Hippocampal formation (tissue), 2 donors: ENCODE results near the gene RGS8.
A peak's percentile ranks its signal among the peaks of the same experiment; 100 is the strongest.
"Not testable (repeated sequence)": the region's sequence is repeated elsewhere in the genome, so short reads cannot be mapped to it uniquely, and the experiment has no call there.

Source experiments
- DNase-seq, 2 donors: peaks; one replicate each; lab custom pipeline; 2025; lab: John Stamatoyannopoulos, UW

Gene RGS8

DNA sequence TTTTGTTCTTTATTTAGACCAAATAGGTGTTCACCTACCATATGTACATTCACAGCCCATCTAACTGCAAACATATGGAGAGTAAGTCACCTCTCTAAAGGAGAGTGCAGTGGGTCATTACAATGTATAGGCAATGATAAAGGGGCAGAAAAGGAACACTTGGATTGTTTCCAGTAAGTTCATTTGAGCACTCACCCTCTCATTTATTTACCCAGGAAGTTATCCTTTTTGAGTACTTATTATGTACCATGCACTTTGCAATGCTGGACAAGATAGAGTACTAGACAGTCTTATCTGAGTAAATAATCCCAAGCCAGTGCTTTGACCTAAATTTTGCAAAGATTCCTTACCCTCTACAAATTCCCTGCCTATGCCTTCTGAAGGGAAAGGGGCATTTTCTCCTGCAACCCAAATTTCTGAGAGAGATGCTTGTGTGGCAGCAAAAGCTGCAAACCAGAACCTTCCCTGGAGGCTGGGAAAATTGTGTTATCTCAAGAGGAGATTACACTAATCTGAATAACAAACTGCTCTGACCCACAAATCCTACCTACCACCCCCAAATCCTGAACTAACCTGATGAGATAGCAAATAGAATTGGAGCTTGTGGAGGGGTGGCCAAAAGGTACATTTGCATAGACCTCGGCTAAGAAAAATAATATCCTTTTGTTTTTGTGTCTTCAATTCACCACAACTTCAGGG lies 18.6 kb upstream of the RGS8 start:
- DNase-seq = no peak

DNA sequence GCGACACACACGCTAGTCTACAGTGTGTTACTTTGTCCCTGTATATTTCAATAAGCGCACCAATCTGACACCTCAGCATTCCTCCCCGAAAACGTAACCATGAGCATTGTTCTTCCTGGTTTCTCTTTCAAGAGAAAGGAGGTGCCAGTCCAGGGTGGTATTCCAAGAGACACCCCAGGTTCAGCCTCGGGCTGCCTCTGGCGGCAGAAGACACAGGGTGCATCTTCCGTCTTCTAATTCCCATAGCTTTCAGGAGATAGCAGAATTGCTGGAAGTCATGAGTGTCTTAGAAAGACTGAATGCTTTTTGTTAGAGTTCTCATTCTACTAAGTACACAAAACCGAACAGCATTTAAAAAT lies 15.9 kb upstream of the RGS8 start:
- DNase-seq = no peak

DNA sequence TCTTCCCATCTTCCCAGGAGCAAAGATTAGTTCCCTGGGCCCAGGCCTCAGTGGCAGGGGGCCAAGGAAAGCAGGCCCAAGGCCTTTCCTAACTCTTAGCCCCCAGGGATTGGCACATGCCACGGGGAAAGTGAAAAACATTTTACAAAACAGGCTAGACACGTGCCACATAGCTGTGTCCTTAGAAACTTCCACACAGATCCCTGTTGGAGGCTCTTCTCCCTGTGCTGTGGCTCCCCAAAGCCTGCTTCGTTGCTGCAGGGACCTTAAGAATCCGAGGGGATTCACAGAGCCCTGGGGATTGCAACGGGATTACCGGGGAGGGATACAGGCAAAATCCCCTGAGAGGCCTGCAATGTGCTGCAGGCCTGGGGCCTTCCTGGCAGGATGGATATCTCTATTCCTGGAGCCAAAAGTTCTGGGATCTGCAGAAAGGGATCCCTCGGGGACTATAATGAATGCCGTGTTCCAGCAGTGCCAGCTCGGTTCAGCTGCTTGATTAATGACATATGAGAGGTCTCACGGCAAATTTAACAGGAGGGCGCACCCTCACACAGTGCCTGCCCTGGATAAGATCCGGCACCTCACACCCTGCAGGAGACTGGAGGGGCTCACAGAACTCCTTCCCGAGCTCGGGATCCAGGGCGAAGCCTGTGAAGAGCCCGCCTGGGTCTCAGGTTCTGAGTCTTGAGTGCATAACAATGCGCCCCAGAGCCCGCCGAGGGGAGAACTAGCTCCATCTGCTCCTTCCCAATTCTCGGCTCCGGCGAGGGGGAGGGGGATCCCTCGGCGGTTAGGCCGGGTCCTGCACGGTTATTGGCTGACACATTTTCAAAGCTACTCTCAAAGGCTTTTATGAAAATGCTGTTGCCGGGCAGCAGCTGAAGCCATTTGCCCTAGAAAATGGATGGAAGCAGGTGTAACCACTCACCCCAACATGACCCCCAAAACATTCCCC lies 15.3 kb upstream of the RGS8 start:
- peak in 1 of 2 donors; percentile 2 for DNase-seq

DNA sequence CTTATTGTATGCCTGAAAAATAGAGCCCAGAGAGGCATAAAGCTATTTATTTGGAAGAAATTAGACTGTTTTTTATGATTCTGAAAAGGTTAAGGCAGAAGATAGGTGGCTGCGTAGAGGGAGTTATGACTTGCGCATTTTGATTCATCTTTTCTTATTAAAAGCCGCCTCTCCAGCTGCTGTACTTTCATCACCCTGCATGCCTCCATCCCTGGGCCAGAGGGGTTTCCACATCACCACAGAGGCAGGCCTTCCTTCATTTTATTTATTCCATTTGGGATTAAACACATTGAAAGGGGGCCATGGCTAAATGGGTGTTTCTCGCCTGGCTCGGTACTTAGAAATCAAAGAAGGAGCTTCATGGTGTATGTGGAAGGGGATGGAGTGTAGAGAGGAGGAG lies 14.6 kb upstream of the RGS8 start:
- DNase-seq = no peak

DNA sequence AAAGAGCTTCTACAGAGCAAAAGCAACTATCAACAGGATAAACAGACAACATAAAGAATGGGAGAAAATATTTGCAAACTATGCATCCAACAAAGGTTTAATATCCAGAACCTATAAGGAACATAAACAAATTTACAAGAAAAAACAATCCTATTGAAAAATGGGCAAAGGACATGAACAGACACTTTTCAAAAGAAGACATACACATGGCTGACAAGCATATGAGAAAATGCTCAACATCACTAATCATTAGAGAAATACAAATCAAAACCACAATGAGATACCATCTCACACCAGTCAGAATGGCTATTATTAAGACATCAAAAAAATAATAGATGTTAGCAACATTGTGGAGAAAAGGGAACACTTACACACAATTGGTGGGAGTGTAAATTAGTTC lies 8.8 kb upstream of the RGS8 start:
- not testable (repeated sequence) for DNase-seq

DNA sequence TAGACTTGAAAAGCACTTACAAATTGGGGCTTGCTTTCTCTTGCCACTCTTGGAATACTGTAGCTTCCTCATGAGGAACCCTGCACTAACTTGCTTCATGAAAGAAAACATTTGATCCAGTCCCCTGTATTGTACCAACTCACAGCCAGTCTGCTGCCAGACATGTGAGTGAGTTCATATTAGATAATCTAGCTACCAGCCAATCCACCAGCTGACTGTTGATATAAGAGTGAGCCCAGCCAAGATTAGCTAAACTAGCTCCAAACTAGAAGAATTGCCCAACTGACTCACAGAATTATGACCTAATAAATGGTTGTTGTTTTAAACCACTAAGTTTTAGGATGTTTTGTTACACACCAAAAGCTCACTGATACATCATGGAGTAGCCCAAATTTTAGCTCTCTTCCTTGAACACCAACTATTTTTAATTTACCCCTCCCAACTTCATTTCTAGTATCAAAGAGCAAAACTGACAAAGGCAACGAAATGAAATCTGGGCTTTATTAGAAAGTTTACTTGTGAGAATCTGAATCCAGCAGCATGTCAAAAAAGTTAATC lies 6.6 kb upstream of the RGS8 start:
- no peak for DNase-seq

DNA sequence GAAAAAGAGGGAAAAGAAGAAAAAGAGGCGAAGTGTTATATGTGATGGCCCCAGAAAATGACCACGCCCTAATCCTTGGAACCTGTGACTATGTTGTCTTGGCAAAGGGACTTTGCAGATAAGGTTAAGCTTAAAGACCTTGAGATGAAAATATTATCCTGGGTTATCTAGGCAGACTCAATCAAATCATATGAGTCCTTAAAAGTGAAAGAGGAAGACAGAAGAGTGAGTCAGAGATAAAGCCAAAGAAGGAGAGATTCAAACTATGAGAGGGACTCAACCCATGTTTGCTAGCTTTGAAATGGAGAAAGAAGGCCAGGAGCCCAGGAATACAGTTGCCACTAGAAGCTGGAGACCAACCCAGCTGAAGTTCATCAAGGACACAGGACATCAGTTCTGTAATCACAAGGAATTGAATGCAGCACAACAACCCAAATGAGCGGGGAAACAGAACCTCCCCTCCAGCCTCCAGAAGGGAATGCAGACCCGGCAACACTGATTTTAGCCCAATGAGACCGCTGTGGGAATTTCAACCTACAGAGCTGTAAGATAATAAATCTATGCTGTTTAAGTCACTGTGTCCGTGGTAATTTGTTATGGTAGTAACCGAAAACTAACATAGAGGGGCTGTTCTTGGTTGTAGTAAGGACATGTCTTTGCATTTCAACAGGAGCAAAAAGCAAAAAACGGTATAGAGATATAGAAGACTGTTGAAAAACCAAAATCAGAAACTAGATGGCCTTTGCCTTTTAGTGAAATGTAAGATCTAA lies 4.2 kb upstream of the RGS8 start:
- no peak for DNase-seq

DNA sequence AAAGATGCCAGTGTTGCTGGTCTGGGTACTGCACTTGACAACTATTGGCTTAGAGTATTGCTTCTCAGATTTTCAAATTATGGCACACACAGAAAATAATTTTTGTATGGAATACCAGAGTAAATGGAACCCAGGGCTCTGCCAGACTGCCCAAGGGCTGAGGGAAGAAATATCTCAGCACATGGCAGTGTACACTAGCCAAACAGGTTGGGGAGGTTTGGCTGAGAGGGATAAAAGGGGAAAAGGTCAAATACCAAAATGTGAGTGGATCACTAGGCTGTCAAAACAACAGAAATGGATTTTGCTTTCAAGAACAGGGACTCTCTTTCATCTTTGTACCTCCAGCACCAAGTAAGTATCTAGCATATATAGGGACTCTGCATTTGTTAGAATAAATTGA lies 3.0 kb upstream of the RGS8 start:
- no peak for DNase-seq

DNA sequence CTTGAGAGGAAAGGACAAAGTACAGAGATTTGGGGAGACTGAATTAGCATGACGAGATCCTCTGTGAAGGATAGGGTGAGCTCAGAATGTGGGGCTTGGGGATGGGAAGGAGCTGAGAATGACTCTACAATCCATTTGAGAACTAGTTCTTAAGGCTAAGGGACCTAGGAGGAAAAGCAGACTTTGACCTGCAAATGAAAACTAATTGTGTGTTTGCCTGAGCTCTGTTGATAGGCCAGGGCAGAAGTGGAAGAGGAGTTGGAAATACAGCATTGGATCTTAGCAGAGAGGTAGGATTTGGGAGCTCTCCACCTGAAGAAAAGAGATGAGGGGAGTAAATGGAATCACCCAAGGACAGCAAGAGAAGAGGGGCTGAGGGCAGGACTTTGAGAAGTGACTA lies 2.1 kb upstream of the RGS8 start:
- DNase-seq = no peak

DNA sequence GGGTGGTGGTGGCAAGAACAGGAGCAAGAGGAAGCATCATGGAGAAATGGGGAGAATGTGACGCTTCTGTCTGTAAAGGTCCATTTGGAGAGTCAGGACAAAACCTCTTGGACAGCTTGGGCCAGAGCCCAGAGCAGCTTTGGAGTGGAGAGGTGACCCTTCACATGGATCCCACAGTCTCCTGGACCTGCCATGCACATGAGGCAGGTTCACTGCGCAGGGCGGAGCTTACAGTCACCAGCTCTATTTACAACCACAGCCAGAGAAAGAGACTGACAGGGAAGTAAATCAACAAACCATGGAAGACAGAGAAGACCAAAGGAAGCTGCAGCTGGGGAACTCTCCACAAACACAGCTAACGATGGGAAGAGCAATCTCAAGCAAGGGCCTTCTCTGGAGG lies 828 bp upstream of the RGS8 start:
- no peak for DNase-seq

DNA sequence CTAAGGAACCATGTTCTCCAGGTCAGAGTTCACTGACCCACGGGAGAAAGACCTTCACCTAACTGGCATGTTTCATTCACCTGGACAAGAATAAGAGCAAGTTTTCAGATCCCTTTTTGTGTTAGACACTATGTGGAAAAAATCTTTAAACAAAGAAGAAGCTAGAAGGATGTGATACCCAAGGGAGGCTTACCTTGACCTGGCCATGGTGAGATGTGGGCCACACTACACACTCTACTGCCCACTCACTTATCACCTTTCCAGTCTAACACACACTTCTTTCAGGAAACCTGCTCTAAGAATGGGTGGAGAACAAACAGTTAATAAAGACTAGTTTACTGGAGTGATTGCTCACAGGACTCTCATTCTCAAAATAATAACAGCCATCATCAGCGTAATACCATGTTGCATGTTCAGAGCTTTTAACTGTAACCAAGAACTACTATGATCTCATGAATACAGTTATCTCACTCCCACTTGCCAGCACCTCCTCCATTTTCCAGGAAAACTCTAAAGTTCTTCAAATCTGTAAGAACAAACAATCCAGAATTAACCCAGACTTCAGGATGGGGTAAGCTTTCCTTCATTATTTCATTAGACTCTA lies 1.4 kb downstream of the RGS8 start:
- no peak for DNase-seq

DNA sequence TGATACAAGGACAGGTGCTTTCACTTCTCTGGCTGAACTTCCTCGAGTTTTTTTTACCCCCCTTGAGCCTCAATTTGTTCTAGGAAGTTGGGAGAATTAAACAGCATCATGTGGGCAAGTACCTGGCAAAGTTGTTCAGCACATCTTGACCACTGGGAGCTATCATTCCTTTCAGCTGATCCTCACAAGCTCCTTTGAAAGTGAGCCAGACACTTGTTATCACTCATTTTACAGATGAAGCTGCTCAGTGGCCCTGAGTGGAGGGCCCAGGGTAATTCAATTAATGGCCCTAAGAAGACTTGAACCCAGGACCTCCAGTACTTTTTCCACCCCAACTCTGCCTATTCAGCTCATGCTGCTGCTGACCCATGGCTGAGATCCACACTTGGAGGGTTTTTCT lies 2.0 kb downstream of the RGS8 start:
- DNase-seq = no peak

DNA sequence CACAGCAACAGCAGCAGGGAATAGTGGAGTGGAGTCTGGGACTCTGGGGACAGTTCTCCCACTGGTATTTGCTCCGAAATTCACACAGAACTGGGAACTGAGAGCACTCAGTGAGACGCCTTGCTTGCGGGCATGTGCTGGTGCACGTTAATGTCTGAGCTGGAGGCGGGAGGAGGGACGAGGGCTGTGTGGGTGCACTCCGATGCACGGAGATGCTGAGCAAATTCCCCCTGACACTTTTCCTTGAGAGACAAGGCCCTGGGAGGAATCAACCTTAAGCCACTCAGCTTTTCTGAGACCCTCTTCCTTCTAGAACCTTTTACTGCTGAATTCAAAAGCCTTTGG lies 2.8 kb downstream of the RGS8 start:
- no peak for DNase-seq

DNA sequence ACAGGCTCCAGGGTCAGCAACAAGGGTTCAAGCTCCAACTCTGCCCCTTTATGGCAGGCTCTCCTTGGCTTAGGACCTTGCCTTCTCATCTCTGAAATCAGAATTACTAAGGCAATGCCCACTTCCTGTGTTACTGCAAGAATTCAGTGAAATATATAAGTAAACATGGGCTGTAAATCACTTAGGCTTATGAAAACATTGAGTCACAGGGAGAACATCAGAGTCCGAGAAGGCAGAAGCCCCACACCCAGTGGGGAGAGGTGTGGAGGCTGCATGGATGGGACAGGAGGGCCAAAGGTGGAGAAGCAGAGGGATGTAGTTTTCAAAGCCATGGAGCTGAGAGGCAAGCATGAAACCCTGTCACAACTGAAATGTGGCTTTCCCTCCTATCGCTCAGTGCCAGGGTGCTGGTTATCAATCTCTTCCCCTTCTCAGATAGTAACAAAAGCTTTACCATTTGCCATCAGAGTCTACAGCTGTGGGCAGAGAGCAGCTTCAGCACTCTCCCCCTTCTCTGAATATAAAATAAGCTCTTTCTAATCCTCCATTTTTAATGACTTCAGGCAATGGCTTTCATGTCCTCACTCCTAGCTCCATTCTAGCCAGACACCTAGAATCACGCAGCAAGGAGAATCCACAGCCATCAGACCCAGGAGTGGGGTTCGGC lies 3.4 kb downstream of the RGS8 start:
- DNase-seq = no peak

DNA sequence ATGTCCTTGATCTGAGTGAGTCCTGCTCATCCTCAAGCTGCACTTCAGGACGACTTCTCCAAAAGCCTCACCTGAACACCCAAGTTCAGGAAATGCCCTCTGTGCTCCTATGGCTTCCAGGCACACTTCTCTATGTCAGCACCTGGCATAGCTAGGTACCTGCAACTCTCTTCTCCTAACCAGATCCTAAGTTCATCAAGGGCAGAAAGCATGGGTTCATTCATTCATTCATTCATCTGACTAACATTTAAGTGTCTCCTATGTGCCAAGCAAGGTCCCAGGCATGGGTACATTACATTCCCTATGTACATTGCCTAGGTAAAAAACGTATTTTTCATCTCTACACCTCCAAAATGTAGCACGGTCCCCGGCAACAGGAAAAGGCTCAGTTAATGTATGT lies 4.0 kb downstream of the RGS8 start:
- no peak for DNase-seq

DNA sequence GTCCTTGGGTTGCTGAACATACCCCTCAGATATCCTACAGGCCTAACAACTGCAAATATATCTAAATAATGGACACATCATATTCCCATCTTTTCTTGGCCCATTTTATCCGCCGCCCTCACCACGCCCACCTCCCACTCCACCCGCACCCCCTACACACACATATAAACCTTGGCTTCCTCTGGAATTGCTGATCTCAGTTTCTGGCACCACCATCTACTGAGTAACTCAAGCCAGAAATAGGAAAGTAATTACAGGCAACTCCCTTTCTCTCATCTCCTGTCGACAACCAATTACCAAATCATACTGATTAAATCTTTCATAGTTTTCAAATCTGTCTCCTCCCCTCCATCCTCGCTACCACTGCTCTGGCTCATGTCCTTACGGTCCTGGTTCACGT lies 4.7 kb downstream of the RGS8 start:
- no peak for DNase-seq

DNA sequence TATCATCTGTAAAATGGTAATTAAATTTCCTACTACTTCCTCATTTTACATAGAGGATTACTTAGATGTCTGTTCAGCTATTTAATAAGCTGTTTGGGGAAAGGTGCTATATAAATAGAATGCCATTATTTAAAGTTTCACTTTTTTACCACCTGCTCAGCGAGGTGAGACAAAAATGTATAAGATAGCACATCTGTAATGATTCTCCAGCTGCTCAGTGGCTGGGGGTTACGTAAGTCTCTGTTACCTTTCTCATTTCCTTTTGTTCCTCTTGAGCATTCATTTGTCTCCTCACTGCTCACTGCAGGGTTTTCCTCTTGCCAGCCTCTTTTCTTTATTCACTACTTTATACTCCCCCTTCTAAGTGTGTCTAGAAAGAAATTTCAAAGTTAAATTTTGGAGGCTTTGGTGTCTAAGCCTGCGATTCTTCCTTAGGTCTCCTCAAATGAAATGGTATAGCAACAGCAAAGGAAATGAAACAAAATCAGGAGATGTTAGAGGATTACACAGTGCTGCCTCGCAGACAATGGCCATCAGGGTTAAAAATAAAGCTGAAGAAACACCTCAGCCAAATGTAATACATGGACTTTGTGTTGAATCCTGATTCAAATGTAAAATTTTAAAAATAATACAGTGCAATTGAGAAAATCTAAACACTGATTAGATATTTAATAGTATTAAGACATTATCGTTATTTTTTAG lies 6.8 kb downstream of the RGS8 start:
- no peak for DNase-seq

DNA sequence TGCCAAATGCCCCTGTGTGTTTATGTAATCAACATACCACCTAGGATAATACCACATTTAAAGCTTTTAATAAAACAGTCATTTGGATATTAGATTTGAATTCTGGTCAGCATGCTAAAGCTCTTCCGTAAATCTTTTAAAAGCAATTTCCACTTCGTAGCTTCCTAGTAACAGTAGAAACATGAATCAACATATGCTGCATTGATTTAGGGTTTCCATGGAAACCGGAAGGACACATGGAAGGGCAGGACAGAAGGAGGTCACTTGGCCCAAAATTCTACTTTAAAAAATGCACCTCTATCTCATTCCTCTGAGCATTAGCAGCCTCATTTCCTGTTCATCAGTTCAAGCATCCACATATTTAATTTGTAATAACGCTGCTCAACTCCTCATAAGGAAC lies 8.1 kb downstream of the RGS8 start:
- DNase-seq = no peak

DNA sequence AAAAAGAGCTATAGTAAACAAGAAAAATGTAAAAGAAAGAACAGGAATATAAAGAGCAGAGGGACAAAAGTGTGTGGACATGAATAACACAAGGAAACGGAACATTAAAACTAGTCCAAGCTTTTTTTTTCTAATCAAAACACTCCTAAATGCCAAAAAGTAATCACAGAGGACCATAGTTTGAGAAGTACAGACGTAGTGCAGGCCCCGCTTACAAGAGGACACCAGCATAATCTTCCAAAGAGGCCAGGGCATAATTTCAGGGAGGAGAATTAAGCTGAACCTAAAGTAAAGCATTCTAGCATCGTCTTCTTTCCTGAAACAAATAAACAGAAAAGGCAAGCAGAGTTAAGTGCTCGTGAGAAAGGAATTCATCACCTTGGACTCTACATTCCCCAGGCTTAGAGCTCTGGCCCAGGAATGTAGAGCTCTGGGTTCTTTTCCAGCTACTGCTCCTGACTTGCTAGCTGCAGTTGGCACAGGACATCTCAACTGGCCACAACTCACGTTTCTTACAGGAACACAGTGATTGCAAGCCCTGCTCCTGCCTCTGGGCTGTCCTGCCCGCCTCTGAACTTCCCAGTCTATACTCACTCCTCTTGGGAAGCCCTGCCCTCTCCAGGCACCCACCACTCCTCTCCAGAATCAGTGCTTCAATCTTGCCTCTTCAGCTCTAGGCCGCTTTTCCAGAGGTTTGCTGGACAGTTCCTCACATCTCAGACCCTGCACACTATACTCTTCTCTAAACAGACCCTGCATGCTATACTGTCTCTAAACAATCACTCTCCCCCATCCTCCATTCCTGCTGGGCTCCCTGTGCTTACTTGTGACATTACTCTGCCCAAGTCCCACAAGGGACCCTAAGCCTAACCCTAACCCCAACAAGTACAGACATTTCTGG lies 9.8 kb downstream of the RGS8 start:
- no peak for DNase-seq

DNA sequence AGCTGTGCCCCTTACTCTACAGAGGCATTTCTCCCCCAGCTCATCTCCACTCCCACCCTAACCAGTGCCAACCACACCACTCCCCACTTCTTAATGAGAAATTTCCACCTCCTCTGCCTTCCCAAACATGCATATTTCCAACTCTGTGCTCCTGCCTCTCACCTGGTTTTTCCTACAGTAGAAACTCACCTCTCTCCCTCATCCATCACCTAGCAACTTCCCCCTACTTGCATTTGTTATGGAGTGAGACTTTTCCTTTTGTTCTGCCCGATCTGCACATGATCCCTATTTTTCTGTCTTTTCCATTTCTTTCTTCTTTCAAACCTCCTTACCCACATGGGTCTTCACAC lies 11.9 kb downstream of the RGS8 start:
- DNase-seq = no peak
